Islet of Langerhans (tissue), 1 donor: ENCODE results near the gene ZBED4.

Experiments used
- FAIRE-seq: peaks from one replicate; lab custom pipeline; 2011; peaks lifted over from hg19 to GRCh38; lab: Jason Lieb, UNC

The ZBED4 gene

DNA sequence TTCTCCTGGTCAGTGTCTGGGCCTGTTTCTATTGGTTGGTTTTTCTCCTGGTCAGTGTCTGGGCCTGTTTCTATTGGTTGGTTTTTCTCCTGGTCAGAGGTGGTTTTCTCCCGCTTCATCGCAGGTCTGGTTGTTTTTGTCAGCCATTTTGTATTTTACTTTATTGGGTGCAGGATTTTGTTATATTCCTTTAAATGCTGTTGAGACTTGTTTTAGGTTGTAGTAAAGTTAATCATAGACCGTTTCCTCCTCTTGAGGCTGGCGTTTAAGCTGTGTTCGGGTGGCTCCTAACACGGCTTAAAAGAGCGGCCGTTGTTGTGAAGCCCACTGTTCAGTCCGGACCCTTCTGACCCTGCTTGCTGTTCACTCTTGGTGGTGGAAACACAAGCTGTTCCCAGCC lies 26.2 kb downstream of the ZBED4 start:
- FAIRE-seq = no peak

DNA sequence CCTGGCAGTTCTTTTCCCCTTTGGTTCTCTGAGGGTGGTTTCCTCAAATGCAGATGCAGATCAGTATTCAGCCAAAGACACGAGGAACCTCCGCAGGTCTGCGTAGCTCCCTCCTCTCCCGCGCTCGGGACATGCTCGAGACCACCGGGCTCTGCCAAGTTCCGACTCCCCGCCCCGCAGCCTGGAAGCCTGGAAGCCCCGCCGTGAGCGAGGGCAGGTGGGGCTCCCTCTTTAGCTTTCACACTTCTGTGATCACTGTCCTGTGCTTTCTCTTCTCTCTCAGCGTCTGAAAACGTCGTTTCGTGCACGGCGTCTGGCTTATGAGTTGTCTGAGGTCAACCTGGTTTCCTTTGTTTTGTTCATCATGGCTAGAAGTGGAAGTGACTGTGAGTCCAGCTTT lies 26.6 kb downstream of the ZBED4 start:
- no peak for FAIRE-seq

DNA sequence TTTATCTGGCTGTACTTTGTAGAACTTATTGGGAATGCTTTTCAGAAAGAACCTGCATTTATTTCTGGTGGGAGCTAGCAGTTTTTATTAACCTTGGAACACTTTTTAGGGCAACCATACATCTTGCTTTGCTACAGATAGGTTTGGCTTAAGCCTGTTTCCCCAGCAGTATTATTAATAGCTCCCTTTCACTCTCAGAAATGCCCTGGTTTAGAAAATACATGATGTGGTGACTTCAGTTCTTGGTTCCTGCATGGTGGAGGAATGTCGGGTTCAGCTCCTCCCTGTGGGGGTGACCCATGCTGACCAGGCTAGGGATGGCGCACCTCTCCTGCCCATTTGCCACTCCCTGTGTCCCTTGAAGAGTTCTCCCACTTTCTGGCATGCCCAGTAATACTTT lies 28.2 kb downstream of the ZBED4 start:
- FAIRE-seq = no peak

DNA sequence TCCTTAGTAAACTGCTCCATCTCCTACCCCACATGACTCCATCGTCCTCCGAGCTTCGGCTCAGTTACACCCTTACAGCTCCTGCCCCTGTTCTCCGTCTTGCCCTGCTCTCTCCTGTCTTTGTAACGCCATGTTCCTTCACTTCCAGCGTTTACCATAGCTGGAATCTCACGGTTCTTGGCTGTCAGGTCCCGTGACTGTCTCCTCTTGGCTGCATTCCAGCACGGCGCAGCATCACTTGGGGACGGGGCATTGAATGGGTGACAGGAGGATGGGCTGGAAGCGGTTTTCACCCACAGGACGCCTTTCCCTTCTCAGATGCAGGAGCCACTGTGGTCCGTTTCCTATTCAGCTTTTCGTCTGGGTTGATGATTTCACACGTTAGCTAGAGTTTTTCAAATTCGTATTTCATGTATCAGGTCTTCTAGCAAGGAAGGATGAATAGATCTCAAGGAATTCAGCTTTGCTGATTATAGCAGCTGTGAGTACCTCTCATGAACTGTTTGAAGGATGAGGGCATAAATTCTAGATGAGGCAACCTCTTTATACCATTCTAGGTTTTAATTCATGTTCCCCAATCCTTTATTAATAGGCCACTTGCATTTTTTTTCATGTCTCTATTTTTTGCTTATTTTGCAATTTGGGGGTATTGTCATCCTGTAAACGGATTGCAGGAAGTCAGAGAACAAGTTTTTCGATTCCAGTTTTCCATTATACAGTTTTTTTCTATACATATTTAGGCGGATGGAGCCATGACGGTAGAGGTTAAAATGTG lies 29.1 kb downstream of the ZBED4 start:
- no peak for FAIRE-seq

DNA sequence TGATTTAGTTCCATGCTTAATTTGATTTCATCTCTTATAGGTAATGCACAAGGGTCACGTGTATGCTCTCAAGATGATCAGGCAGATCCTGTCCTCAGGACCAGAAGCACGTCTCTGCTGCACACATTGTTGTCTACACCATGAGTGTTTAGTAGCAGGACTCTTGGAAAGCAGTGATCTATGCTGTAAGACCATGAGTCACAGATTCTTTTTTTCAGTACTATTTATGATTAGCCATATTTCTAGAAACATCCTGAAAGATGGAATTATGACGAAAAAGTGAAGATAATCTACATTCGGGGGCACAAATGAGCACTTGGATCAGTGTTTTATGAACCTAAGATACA lies 29.6 kb downstream of the ZBED4 start:
- no peak for FAIRE-seq

DNA sequence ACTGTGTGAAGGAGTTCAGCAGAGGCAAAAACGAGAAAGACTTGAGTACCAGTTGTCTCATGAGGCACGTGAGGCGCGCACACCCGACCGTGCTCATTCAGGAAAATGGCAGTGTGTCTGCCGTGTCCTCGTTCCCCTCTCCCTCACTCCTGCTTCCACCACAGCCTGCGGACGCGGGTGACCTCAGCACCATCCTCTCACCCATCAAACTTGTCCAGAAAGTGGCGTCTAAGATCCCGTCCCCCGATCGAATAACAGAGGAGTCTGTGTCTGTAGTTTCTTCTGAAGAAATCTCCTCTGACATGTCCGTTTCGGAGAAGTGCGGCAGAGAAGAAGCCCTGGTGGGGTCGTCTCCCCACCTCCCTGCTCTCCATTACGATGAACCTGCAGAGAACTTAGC lies 30.4 kb downstream of the ZBED4 start:
- no peak for FAIRE-seq

DNA sequence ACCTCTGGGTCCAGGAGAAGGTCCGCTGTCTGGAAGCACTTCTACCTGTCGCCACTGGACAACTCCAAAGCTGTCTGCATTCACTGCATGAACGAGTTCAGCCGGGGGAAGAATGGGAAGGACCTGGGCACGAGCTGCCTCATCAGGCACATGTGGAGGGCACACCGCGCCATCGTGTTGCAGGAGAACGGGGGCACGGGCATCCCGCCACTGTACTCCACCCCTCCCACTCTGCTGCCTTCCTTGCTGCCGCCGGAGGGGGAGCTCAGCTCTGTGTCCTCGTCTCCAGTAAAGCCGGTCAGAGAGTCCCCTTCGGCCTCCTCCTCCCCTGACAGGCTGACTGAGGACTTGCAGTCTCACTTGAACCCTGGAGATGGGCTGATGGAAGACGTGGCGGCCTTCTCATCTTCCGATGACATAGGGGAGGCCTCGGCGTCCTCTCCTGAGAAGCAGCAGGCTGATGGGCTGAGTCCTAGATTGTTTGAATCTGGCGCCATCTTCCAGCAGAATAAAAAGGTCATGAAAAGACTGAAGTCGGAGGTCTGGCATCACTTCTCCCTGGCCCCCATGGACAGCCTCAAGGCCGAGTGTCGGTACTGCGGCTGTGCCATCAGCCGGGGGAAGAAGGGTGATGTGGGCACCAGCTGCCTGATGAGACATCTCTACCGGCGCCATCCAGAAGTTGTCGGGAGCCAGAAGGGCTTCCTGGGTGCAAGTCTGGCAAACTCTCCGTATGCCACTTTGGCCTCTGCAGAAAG lies 31.0 kb downstream of the ZBED4 start:
- no peak for FAIRE-seq

DNA sequence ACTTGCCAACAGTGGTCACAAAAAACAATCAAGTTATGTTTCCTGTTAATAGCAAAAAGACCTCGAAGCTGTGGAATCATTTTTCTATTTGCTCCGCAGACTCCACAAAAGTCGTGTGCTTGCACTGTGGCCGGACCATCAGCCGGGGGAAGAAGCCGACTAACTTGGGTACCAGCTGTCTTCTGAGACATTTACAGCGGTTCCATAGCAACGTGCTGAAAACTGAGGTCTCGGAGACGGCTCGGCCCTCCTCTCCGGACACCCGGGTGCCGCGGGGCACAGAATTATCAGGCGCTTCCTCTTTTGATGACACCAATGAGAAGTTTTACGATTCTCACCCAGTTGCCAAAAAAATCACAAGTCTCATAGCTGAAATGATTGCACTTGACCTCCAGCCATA lies 31.6 kb downstream of the ZBED4 start:
- FAIRE-seq = no peak

DNA sequence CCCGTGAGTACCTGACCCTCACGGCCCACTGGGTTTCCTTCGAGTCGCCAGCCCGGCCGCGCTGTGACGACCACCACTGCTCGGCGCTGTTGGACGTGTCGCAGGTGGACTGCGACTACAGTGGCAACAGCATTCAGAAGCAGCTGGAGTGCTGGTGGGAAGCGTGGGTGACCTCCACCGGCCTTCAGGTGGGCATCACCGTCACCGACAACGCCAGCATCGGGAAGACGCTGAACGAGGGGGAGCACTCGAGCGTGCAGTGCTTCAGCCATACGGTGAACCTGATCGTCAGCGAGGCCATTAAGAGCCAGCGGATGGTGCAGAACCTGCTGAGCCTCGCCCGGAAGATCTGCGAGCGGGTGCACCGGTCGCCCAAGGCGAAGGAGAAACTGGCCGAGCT lies 32.2 kb downstream of the ZBED4 start:
- no peak for FAIRE-seq

DNA sequence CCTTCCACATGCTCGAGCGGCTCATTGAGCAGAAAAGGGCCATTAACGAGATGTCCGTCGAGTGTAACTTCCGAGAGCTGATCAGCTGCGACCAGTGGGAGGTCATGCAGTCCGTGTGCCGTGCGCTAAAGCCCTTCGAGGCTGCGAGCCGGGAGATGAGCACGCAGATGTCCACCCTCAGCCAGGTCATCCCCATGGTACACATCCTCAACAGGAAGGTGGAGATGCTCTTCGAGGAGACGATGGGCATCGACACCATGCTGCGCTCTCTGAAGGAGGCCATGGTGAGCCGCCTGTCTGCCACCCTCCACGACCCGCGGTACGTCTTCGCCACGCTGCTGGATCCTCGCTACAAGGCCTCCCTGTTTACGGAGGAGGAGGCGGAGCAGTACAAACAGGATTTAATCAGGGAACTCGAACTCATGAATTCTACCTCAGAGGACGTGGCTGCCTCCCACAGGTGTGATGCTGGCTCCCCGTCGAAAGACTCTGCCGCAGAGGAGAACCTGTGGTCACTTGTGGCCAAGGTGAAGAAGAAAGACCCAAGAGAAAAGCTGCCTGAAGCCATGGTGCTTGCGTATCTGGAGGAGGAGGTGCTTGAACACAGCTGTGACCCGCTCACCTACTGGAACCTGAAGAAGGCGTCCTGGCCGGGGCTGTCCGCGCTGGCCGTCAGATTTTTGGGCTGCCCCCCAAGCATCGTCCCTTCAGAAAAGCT lies 32.9 kb downstream of the ZBED4 start:
- no peak for FAIRE-seq

DNA sequence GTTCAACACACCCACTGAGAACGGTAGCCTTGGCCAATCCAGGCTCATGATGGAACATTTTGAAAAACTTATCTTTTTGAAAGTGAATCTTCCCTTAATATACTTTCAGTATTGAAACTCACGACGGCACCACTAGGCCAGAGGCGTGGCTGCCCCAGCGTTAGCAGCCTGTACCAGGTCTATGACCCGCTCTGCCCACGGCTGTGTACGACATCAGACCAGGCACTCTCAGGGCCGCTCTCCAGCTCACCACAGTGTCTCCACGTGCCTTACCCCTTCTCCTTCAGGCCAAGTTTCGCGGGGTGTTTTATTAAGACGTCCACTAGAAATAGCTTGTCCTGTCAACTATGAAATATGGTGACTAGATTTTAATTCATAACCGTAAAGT lies 33.4 kb downstream of the ZBED4 start:
- no peak for FAIRE-seq

DNA sequence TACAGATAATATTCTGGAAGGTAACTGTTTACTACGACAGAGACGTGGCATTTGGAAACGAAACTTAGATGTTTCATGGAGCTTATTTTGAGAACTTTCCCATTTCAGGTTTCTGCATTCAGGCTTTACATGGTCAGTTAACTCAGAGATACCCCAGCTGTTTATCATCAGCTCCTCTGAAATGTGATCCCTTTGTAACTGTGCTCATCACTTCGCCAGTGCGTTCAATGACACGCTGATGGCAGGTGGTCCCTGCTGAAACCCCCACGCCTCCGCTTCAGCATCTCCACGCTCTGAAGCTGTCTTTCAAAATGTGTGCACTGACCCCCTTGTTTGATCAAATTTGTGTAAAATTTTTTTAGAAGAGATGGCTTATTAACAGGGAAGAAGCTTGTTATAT lies 34.1 kb downstream of the ZBED4 start:
- no peak for FAIRE-seq

DNA sequence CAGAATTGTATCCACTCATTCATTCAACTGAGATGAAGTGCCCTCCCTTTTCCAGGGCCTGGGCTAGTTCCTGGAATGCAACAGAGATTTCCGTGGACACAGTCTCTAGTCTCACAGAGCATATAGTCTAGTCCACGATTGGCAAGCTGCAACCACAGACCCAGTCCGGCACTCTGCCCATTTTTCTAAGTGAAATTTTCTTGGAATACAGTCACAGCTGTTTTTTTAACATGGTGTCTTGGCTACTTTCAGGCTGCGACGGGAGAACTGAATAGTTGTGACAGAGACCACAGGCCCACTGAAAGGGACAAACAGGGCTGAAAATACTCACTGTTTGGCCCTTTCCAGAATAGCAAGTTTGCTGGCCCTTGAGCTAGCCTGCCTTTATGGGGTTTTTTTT lies 35.4 kb downstream of the ZBED4 start:
- FAIRE-seq = no peak

DNA sequence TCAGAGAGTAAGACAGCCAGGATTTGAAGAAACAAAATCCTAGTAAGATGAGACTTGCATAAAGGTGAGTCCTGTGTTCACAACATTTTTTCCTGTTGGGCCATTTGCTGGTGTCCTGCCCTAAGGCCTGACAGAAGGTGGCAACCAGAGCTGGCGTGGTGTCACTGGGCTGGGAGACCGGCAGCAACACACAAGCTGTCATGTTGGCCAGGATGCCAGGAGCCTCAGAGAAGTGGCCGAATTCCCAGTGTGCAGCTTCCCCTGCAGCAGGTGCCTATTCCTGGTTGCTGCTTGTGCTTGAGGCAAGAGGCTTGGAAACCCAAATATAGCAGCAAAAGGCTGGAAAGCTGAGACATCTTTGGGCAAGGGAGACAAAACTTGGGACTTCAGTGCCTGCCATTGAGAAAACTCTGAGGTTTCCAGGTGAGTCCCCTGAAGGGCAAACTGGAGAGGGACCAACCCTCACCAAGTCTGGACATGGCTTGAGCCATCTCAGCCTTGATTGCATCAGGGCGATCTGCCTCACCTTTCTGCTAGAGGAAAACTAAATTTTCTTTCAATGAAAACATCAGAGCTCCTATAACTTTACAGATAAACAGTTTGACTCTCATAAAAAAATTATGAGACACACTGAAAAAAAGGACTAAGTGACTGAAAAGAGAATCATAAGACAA lies 38.7 kb downstream of the ZBED4 start:
- no peak for FAIRE-seq

DNA sequence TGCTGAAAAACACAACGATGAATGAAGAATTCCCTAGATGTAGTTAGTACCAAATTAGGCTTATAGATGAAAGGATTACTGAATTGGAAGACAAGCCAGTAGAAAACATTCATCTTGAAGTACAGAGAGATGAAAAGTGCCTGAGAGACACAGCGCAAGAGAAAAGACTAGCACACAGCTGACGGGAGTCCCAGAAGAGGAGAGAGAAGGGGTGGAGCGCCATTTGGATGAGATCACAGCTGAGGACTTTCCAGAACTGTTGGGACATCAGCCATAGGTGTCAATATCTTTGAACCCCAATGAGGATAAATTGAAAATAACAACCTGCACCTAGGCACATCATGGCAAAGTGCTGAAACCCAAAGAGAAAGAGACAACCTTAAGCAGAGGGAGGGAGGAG lies 39.4 kb downstream of the ZBED4 start:
- FAIRE-seq = no peak

DNA sequence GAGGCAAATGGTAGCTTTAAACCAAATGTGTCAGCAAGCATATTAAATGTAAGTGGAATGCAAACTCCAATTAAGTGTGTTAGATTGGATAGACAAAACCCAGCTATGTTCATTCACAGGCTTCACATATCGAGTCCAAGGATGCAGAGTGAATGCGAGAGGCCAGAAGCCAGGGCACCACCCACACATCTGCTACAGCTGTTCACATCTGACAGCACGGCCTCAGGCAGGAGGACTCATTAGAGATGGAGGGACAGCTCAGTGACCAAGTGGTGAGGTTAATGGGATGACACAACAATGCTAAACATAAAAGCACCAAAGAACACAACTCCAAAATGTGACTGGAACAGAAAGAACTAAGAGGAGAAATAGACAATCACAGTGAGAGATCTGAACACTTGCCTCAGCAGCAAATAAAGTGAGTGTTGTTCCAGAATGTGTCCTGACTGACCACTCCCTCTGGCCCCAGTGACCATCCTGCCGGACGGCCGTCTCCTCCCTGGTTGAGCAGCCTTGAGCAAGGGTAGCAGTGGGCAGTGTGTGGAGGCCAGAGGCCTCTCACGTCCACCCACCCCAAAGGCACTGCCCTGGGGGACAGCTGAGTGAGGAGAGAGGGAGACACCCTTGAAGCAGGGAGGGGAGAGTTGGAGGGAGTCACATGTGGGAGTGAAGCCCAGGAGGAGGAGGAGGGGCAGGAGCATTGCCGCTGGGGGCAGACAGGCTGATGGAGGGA lies 40.8 kb downstream of the ZBED4 start:
- FAIRE-seq = no peak

DNA sequence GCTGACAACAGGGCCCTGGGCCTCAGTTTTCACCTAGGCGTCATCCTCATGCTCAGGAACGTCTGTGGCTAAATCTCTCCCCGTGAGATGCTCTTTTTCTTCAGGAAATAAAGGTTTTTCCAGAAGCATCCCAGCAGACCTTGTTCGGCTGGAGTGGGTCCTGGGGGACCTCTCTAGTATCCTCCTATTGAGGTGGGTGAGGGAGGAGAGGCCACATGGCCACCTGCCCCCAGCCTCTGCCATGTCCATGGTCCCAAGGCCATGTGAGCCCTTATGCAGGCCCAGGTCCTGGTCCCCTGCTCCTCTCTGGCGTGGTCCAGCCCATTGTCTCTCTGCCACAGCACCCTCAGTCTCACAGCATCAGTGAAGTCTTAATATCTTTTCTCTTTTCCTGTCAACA lies 42.6 kb downstream of the ZBED4 start:
- FAIRE-seq = no peak

DNA sequence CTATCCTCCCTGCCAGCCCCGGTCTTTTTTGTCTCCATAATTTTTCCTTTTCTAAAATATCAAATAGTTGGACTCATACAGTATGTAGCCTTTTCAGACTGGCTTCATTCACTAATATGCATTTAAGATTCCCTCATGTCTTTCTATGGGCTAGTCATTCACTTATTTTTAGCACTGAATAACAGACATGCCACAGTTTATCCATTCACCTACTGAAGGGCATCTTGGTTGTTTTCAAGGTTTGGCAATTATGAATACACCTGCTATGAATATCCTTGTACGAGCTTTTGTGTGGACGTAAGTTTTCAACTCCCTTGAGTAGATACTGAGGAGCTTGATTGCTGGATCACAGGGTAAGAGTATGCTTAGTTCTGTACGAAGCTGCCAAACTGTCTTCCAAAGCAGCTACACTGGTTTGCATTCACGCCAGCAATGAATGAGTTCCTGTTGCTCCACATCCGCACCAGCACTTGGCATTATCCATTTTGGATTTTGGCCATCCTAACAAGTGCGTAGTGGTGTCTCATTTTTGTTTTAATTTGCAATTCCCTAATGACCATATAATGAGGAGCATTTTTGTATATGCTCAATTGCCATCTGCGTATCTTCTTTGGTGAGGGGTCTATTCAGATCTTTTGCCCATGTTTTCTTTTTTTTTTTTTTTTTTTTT lies 43.5 kb downstream of the ZBED4 start:
- FAIRE-seq = no peak

DNA sequence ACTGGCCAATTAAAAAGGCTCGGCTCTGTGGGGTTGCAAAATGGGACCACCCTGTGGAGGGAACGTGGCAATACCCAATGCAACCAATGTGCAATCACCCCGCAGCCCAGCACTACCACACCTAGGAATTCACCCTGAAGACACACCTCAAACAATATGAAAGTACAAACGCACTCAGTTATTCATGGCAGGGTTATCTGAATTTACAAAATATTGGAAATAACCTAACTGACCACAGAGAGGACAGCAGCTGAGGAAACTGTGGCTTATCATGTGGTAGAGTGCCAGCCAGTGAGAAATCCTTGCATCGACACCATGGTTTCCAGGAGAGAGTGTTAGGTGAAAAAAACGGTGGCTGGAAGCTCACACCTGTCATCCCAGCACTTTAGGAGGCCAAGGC lies 45.9 kb downstream of the ZBED4 start:
- FAIRE-seq = no peak

DNA sequence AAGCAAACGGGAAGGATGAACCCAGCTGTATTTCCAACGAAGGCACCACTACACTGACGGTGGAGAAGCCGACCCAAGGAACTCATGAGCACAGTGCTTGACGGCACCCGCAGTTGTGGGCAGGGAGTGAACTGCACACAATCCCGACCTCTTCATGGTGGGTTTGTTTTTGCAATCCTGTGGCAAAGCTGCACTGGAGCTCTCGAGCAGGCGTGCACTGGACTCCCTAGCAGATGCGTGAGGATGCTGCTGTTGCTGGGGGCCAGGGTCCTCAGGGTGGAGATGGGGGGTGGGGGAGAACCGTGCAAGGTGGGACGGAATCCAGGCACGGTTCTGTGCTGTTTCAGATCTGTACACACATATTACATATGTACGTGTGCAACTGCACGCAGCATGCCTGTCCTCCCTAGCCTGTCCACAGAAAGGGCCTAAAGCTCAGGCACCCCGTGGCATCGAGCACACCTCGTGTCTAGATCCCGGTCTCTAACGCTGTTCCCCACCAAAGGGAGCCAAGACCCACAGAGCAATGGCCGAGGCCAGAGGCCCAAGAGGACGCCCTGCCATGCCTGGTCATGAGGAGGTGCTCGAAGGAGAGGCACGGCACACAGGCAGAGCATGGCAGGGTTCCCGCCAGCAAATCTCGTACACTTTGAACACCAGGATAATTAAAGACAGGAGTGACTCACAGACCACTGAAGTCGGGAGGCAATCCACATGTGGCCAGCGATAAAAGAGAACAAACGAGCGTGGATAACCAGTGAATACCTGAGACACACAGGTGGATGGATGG lies 47.0 kb downstream of the ZBED4 start:
- FAIRE-seq = no peak

DNA sequence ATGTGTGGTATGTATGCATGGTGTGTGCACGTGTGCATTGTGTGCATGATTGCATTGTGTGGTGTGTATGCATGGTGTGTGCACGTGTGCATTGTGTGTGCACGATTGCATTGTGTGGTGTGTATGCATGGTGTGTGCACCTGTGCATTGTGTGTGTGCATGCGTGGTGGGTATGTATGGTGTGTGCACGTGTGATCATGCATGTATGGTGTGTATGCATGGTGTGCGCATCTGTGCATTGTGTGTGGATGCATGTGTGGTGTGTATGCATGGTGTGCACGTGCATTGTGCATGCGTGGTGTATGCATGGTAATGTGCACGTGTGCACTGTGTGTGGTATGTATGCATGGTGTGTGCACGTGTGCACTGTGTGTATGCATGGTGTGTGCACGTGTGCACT lies 47.8 kb downstream of the ZBED4 start:
- FAIRE-seq = no peak
